ENCODE measurements around the gene ADRA2B. TPM values are rescaled to one million over a fixed set of nuclear protein-coding genes. Genes with fewer than 3 reads are reported as not detected.
A peak's percentile ranks its signal among the peaks of the same experiment; 100 is the strongest.

Gene ADRA2B
- total and polyA plus RNA-seq, 8 donors: 0.04 to 1.5 (median 0.34) TPM

DNA sequence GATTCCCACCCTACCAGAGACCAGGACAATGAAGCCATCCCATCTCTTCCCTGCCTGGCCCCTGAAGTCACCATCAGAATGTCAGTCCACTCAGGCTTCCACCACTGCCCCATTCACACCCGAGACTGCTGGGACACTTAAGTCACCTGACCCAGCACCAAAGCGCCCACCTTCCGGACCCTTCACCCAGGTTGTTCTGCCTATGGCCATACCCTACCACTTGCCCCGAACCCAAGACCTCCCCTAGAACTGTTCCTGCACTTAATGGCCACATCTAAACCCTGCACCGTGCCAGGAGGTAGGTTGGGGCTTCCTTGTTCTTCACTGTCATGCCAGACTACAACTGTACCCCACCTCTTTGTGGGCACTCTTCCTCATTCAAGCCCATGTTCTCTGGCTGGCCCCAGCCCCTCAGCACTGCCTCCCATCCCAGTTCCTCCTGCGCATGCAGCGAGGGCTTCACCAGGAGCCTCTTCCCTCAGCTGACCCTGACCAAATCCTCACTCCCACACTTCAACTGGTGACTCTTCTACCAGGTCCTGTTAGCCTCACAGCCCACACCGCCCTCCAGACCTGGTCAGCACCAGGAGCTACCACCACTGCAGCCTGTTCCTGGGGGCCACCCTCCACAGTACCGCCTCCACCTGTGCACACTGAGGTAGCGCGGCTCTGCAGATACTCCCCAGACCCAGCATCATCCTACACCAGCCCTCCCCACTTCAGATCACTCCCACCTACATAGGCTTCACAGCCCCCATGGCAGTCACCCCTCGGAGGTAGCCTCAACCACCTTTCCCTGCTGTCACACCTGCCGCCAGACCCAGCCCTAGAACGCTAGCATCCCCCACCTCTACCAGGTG is 8.3 kb upstream of the ADRA2B start:
- ATAC-seq: no peak
- TF ChIP-seq, protein P1, sequence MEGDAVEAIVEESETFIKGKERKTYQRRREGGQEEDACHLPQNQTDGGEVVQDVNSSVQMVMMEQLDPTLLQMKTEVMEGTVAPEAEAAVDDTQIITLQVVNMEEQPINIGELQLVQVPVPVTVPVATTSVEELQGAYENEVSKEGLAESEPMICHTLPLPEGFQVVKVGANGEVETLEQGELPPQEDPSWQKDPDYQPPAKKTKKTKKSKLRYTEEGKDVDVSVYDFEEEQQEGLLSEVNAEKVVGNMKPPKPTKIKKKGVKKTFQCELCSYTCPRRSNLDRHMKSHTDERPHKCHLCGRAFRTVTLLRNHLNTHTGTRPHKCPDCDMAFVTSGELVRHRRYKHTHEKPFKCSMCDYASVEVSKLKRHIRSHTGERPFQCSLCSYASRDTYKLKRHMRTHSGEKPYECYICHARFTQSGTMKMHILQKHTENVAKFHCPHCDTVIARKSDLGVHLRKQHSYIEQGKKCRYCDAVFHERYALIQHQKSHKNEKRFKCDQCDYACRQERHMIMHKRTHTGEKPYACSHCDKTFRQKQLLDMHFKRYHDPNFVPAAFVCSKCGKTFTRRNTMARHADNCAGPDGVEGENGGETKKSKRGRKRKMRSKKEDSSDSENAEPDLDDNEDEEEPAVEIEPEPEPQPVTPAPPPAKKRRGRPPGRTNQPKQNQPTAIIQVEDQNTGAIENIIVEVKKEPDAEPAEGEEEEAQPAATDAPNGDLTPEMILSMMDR (IDR thresholded peaks at IDR 0.05): no peak
- H3K36me3 ChIP-seq: no peaks in the 10 kb centered on the region
- no peaks in the 10 kb centered on the region for H3K4me1 ChIP-seq
- H3K4me3 ChIP-seq: no peak overlapping the region
- H3K27me3 ChIP-seq: no peaks in the 10 kb centered on the region
- FAIRE-seq: no peak
- intact Hi-C loops (cut with DNase I): loop anchor here in 1 of 3 donors (10.0 kb wide), 1 partner anchor 110 kb away; no protein-coding TSS in a partner anchor
- H3K27ac ChIP-seq: no peak overlapping the region
- no peaks in the 10 kb centered on the region for H3K9me3 ChIP-seq
- DNase-seq: peak in 1 of 6 donors; percentile 12
- 84 to 88% methylated on average over 14 of the region's 14 CpGs for WGBS, 2 donors

- no peak for ATAC-seq
- intact Hi-C loops (cut with DNase I): loop anchor here in 1 of 3 donors (10.0 kb wide), 1 partner anchor 109 kb away; no protein-coding TSS in a partner anchor
Observed at GRCh38 chr2:96123936-96124335, 7.6 kb upstream of the ADRA2B start.

GRCh38 chr2:96123290-96123689 is 6.9 kb upstream of the ADRA2B start:
- FAIRE-seq: no peak
- H3K27ac ChIP-seq: no peak overlapping the region
- intact Hi-C loops (cut with DNase I): loop anchor here in 1 of 3 donors (10.0 kb wide), 1 partner anchor 108 kb away; no protein-coding TSS in a partner anchor
- TF ChIP-seq, protein P1 (IDR thresholded peaks at IDR 0.05): no peak
- H3K36me3 ChIP-seq: no peaks in the 10 kb centered on the region
- 83 to 84% methylated on average over 1 of the region's 1 CpG for WGBS, 2 donors
- no peaks in the 10 kb centered on the region for H3K9me3 ChIP-seq
- peak in 1 of 6 donors; percentile 8 for DNase-seq
- H3K4me1 ChIP-seq: no peaks in the 10 kb centered on the region
- ATAC-seq: no peak
- no peaks in the 10 kb centered on the region for H3K27me3 ChIP-seq
- H3K4me3 ChIP-seq: no peak overlapping the region

More at GRCh38 chr2:96123936-96124335, 7.6 kb upstream of the ADRA2B start:
- H3K27me3 ChIP-seq: no peaks in the 10 kb centered on the region
- FAIRE-seq: no peak
- no peaks in the 10 kb centered on the region for H3K36me3 ChIP-seq
- DNase-seq: peak in 2 of 6 donors; percentile 10 to 47
- H3K27ac ChIP-seq: no peak overlapping the region
- no peaks in the 10 kb centered on the region for H3K9me3 ChIP-seq
- TF ChIP-seq, protein P1 (IDR thresholded peaks at IDR 0.05): no peak
- WGBS, 2 donors: 87 to 95% methylated on average over 11 of the region's 11 CpGs
- H3K4me1 ChIP-seq: no peaks in the 10 kb centered on the region
- H3K4me3 ChIP-seq: no peak overlapping the region

GRCh38 chr2:96122391-96122790 is 6.0 kb upstream of the ADRA2B start:
- TF ChIP-seq, protein P1 (IDR thresholded peaks at IDR 0.05): no peak

More at GRCh38 chr2:96122391-96122790, 6.0 kb upstream of the ADRA2B start:
- no peak for ATAC-seq
- DNase-seq: peak in 1 of 6 donors; percentile 12
- Histone ChIP-seq H3K4me3 (no peak overlapping the region), H3K36me3 (no peaks in the 10 kb centered on the region), H3K9me3 (no peaks in the 10 kb centered on the region), H3K27ac (no peak overlapping the region), H3K4me1 (peaks cover 0 to 1% (median 0%) of the 10 kb centered on the region in 3 donors), H3K27me3 (no peaks in the 10 kb centered on the region)
- no peak for FAIRE-seq
- 73 to 82% methylated on average over 4 to 5 of the region's 5 CpGs for WGBS, 2 donors
- intact Hi-C loops (cut with DNase I): loop anchor here in 1 of 3 donors (10.0 kb wide), 1 partner anchor 108 kb away; no protein-coding TSS in a partner anchor

All from pancreas (tissue), 10 donors.